Measurements from ENCODE around the gene KLHL36.

GRCh38 chr16:84641643-84642358 is 6.5 kb upstream of the KLHL36 start:
- TF ChIP-seq EGR1 (IDR thresholded peaks at IDR 0.05; ENCODE audit: low read depth) (no peak), EZH2 (IDR thresholded peaks at IDR 0.05) (no peak), CTCF (IDR thresholded peaks at IDR 0.05 in 2 of 3, conservative IDR thresholded peaks at IDR 0.05 in 1 of 3; ENCODE audit: borderline replicate concordance in 1 of 3, insufficient read depth in 1 of 3, low read depth in 2 of 3, low read length in 2 of 3) (no peak), RAD21 (IDR thresholded peaks at IDR 0.05; ENCODE audit: low read depth) (no peak), EZH2phosphoT487 (IDR thresholded peaks at IDR 0.05; ENCODE audit: borderline replicate concordance) (no peak)
